Measurements from ENCODE around the gene NFATC2. TPM values are rescaled to one million over a fixed set of nuclear protein-coding genes. Genes with fewer than 3 reads are reported as not detected.

Gene NFATC2
- total RNA-seq, 3 donors from 2014 or later = 5.9 to 11.9 (median 10.2) TPM

DNA sequence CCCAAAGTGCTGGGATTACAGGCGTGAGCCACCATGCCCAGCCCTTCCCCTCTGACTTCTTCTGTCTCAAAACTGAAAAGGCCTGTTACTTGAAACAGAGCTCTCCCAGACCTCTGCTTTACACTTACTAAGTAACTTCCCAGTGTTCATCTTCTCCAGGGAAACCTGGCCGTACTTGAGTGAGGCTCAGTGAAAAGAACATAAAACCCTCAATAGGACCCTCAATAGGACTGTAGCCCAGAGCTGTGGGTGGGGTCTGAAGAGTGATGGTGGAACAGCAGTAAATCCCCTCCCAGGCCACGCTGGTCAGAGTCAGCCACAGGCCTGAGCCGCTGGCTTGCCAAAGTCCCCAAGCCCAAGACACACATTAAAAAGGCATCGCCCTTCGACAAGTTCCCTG, 145.4 kb downstream of the NFATC2 start:
- Histone ChIP-seq H3K4me3 (no peak overlapping the region), H3K36me3 (no peaks in the 10 kb centered on the region), H3K4me1 (no peaks in the 10 kb centered on the region), H3K27me3 (no peaks in the 10 kb centered on the region), H3K9me3 (no peaks in the 10 kb centered on the region), H3K27ac (no peak overlapping the region)
- intact Hi-C loops (cut with DNase I; ENCODE audit: low total_unique reads) = no loop called here
- no peak for DNase-seq (ENCODE audit: low spot score in 2 of 2)
- TF ChIP-seq POLR2AphosphoS5 (IDR thresholded peaks at IDR 0.05) = no peak
- TF ChIP-seq POLR2A (IDR thresholded peaks at IDR 0.05) = no peak
- TF ChIP-seq, protein P1, sequence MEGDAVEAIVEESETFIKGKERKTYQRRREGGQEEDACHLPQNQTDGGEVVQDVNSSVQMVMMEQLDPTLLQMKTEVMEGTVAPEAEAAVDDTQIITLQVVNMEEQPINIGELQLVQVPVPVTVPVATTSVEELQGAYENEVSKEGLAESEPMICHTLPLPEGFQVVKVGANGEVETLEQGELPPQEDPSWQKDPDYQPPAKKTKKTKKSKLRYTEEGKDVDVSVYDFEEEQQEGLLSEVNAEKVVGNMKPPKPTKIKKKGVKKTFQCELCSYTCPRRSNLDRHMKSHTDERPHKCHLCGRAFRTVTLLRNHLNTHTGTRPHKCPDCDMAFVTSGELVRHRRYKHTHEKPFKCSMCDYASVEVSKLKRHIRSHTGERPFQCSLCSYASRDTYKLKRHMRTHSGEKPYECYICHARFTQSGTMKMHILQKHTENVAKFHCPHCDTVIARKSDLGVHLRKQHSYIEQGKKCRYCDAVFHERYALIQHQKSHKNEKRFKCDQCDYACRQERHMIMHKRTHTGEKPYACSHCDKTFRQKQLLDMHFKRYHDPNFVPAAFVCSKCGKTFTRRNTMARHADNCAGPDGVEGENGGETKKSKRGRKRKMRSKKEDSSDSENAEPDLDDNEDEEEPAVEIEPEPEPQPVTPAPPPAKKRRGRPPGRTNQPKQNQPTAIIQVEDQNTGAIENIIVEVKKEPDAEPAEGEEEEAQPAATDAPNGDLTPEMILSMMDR (IDR thresholded peaks at IDR 0.05) = no peak

DNA sequence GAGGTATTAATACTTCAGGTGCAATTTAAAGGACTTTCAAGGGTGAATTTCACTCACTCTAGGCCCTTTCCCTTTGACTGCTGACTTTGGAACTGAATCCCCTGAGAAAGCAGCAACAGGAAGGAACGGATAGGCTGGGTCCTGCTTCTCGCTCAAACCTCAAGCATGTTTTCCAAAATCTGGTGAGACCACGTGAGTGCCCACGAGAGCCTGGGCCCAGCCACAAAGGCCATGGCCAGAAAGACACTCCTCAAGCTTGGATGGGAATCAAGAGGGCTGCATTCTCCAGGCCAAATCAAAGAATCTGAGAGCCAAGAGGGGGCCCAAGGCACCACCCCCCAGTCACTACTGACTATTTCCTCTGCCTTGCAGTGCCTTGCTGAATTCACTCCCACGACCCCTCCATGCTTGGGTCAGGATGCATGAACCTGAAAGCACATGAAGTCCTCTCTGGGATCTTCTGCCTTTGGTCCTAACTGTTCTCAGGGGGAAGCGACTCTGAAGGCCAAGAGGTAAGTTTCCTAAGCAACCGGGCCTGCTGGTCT, 146.1 kb downstream of the NFATC2 start:
- Histone ChIP-seq H3K9me3 (no peaks in the 10 kb centered on the region), H3K27ac (peak overlapping the region in 1 of 2 donors; percentile 52), H3K36me3 (no peaks in the 10 kb centered on the region), H3K4me1 (no peaks in the 10 kb centered on the region), H3K27me3 (no peaks in the 10 kb centered on the region), H3K4me3 (no peak overlapping the region)
- no peak for TF ChIP-seq POLR2AphosphoS5 (IDR thresholded peaks at IDR 0.05)
- TF ChIP-seq POLR2A (IDR thresholded peaks at IDR 0.05) = no peak
- TF ChIP-seq, protein P1 (IDR thresholded peaks at IDR 0.05) = no peak
- DNase-seq (ENCODE audit: low spot score in 2 of 2) = no peak
- intact Hi-C loops (cut with DNase I; ENCODE audit: low total_unique reads) = no loop called here

DNA sequence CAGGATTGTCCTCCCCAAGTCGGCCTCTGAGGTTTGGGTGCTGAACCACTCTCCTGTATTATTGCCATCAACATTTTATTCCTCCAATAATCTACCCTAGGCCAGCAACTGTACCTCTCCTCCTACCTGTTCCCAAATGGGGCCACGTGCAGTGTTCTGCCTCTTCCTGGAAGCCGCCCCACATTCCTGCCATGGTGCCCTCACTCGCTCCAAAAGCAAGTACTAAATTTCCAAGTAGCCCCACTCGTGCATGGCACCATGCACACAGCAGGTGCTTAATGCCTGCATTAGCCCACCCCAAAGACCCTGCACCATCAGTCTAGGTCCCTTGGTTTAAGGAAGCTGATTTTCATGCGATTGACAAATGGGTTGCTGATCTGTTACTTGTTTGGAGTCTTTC, 147.8 kb downstream of the NFATC2 start:
- DNase-seq (ENCODE audit: low spot score in 2 of 2) = no peak
- Histone ChIP-seq H3K4me1 (no peaks in the 10 kb centered on the region), H3K4me3 (no peak overlapping the region), H3K27ac (no peak overlapping the region), H3K27me3 (no peaks in the 10 kb centered on the region), H3K9me3 (no peaks in the 10 kb centered on the region), H3K36me3 (no peaks in the 10 kb centered on the region)
- TF ChIP-seq POLR2AphosphoS5 (IDR thresholded peaks at IDR 0.05) (no peak), POLR2A (IDR thresholded peaks at IDR 0.05) (no peak)
- TF ChIP-seq, protein P1 (IDR thresholded peaks at IDR 0.05) = no peak
- intact Hi-C loops (cut with DNase I; ENCODE audit: low total_unique reads) = no loop called here

DNA sequence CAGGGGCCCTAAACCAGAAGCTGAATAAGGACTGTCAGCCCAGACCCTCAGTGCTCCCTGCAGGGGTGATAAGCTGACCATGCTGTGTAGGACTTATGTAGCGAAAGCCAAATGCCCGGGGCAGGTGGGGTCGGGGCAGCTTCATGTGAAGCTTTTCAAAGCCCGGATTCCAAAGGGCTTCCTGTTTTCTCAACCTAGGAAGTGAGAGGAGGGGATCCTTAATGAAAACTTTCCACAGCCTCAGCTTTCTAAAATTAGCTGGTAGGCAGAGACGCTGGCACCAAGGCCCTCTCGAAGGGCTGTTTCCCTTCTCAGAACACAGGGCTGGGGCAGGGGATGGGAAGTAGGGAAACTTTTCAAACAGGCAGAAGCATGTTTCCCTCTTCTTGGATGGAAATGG, 148.9 kb downstream of the NFATC2 start:
- no peak overlapping the region for H3K4me3 ChIP-seq
- H3K27me3 ChIP-seq = no peaks in the 10 kb centered on the region
- intact Hi-C loops (cut with DNase I; ENCODE audit: low total_unique reads) = no loop called here
- H3K4me1 ChIP-seq = no peaks in the 10 kb centered on the region
- H3K9me3 ChIP-seq = no peaks in the 10 kb centered on the region
- H3K27ac ChIP-seq = peak overlapping the region in 1 of 2 donors; percentile 9
- DNase-seq (ENCODE audit: low spot score in 2 of 2) = no peak
- TF ChIP-seq POLR2AphosphoS5 (IDR thresholded peaks at IDR 0.05) = no peak
- no peak for TF ChIP-seq POLR2A (IDR thresholded peaks at IDR 0.05)
- TF ChIP-seq, protein P1 (IDR thresholded peaks at IDR 0.05) = no peak
- no peaks in the 10 kb centered on the region for H3K36me3 ChIP-seq

DNA sequence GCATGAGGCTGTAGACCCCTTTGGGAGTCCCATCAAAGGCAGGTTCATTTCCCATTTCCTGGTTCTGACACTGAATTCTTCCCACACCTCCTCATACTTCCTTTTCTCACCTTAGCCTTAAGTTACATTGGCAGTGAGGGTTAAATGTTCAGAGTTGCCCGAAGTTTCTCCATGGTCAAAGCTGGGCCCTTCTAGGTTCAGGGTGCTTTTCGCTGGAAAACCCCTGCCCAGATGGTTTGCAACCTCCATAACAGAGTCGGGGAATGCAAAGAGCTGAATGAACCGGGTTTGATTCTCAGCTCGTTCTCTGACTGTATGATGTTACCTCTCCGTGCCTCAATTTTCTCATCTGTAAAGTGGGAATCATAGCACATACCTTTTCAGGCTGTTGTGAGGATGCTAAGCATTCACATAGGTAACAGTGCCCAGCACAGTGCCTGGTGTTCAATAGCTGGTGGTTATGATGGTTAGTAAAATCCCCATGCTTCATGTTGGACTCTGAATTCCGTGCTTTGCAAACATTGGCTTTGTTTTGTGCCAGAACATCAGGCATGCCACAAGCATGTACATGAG, 149.8 kb downstream of the NFATC2 start:
- H3K27ac ChIP-seq = no peak overlapping the region
- H3K4me1 ChIP-seq = no peaks in the 10 kb centered on the region
- no peak for DNase-seq (ENCODE audit: low spot score in 2 of 2)
- H3K36me3 ChIP-seq = no peaks in the 10 kb centered on the region
- H3K27me3 ChIP-seq = no peaks in the 10 kb centered on the region
- H3K9me3 ChIP-seq = no peaks in the 10 kb centered on the region
- no peak overlapping the region for H3K4me3 ChIP-seq
- no peak for TF ChIP-seq POLR2AphosphoS5 (IDR thresholded peaks at IDR 0.05)
- TF ChIP-seq, protein P1 (IDR thresholded peaks at IDR 0.05) = no peak
- TF ChIP-seq POLR2A (IDR thresholded peaks at IDR 0.05) = no peak
- intact Hi-C loops (cut with DNase I; ENCODE audit: low total_unique reads) = no loop called here

All from breast epithelium (tissue), 4 donors.